K562 (cell line): ENCODE measurements around the gene TAX1BP1. TPM values are rescaled to one million over a fixed set of nuclear protein-coding genes. Genes with fewer than 3 reads are reported as not detected.
A peak's percentile ranks its signal among the peaks of the same experiment; 100 is the strongest.

Experiments used
- ARID4B ChIP-seq: sonication (generic); formaldehyde crosslinking; IDR thresholded peaks from 2 replicates; pipeline ENCODE4 v1.8.0; 2022; ENCODE audit warnings: mild to moderate bottlenecking, missing genetic modification reagents
- CC2D1A ChIP-seq: fragments of 450-650 bp; IDR thresholded peaks from 2 replicates; pipeline ENCODE4 v1.6.1; 2017; ENCODE audit warnings: mild to moderate bottlenecking
- DEAF1 ChIP-seq: fragments of 450-650 bp; formaldehyde crosslinking; IDR thresholded peaks from 2 replicates; pipeline ENCODE4 v1.4.0; 2020; ENCODE audit warnings: mild to moderate bottlenecking, moderate library complexity
- GTF2B ChIP-seq: IDR thresholded peaks from 2 replicates; pipeline ENCODE4 v1.6.1; 2011; ENCODE audit not compliant: insufficient read length; ENCODE audit errors: extremely low read depth
- ILF3 ChIP-seq: fragments of 450-650 bp; IDR thresholded peaks from 2 replicates; pipeline ENCODE4 v1.6.1; 2018; ENCODE audit warnings: antibody characterized with exemption, mild to moderate bottlenecking, moderate library complexity, borderline replicate concordance
- JUN ChIP-seq, 2 experiments: sonication (generic) in 1 of 2; formaldehyde crosslinking in 1 of 2; IDR thresholded peaks; 2 replicates each; pipeline versions ENCODE4 v1.6.1 to v1.8.0; 2012 to 2022; ENCODE audit warnings: borderline replicate concordance in 2 of 2, mild to moderate bottlenecking in 2 of 2, improper control_type of control experiment in 1 of 2, low read depth in 1 of 2, low read length in 1 of 2, missing genetic modification reagents in 1 of 2
- NCOR1 ChIP-seq: fragments of 450-650 bp; IDR thresholded peaks from 2 replicates; pipeline ENCODE4 v1.6.1; 2016; ENCODE audit warnings: mild to moderate bottlenecking, moderate library complexity
- POLR2G ChIP-seq: fragments of 200-400 bp; formaldehyde crosslinking; IDR thresholded peaks from 2 replicates; pipeline ENCODE4 v1.6.1; 2017; ENCODE audit warnings: low read depth, mild to moderate bottlenecking, antibody characterized with exemption, low read length, moderate library complexity
- RBM15 ChIP-seq: fragments of 200-400 bp; formaldehyde crosslinking; IDR thresholded peaks from 2 replicates; pipeline ENCODE4 v1.6.1; 2018; ENCODE audit warnings: mild to moderate bottlenecking, low read length, moderate library complexity; ENCODE audit not compliant: insufficient read depth
- RBM34 ChIP-seq: fragments of 200-400 bp; formaldehyde crosslinking; IDR thresholded peaks from 2 replicates; pipeline ENCODE4 v1.6.1; 2018; ENCODE audit warnings: low read length, borderline replicate concordance; ENCODE audit not compliant: insufficient read depth
- TAF7 ChIP-seq: fragments of 450-650 bp; IDR thresholded peaks from 2 replicates; pipeline ENCODE4 v1.6.1; 2016; ENCODE audit warnings: missing genetic modification characterization, missing compliant biosample characterization
- TBP ChIP-seq: optimal IDR thresholded peaks from 2 replicates; pipeline ENCODE3; 2011; ENCODE audit warnings: low read depth, low read length, improper control_type of control experiment
- ZC3H11A ChIP-seq: IDR thresholded peaks from 2 replicates; pipeline ENCODE4 v1.6.1; 2012; ENCODE audit warnings: low read depth, low read length, improper control_type of control experiment
- polyA plus RNA-seq, 8 experiments: library from polyadenylated mRNA; depleted of rRNA in 4 of 8; stranded (reverse) in 5 of 8; unstranded in 3 of 8; fragments of >200 nt; fragmentation: Nextera tagmentation in 2 of 8; fragmentation: Illumina TruSeq in 1 of 8; extraction: Ambion mirVana in 2 of 8; extraction: Trizol in 1 of 8; gene quantifications; 2 replicates each; pipeline versions ENCODE4 v1.2.1 to v1.2.3, GENCODE V29; 2011 to 2014; ENCODE audit warnings: inconsistent platforms in 1 of 8, missing spikeins in 1 of 8
- total RNA-seq, 7 experiments: library from RNA; depleted of rRNA in 6 of 7; stranded (reverse); fragments of >200 nt in 6 of 7; fragmentation: Illumina TruSeq in 2 of 7; extraction: Trizol in 2 of 7; gene quantifications; 2 replicates each; pipeline versions ENCODE4 v1.2.1 to v1.2.3, GENCODE V29; 2011 to 2021; ENCODE audit warnings: low replicate concordance in 1 of 7

TAX1BP1 gene
- total and polyA plus RNA-seq, 9 of the 15 experiments (the other 6 are each of a cell fraction or from before 2014, with no cell fraction given) = 49.0 to 119 (median 75.9) TPM

- TF ChIP-seq GTF2B (no peak), NCOR1 (no peak), POLR2G (peak; percentile 58), ILF3 (no peak), CC2D1A (no peak), ARID4B (CRISPR knock-in tag) (peak; percentile 81), TAF7 (tag) (0 out of 2 replicates have a peak, but pooled peaks have one; percentile 0), RBM34 (no peak), DEAF1 (CRISPR knock-in tag) (0 out of 2 replicates have a peak, but pooled peaks have one; percentile 16), TBP (peak; percentile 31), ZC3H11A (no peak), JUN (IDR thresholded peaks at IDR 0.05; ENCODE audit: borderline replicate concordance, low read depth, low read length) (no peak), JUN (CRISPR knock-in tag; IDR thresholded peaks at IDR 0.05; ENCODE audit: borderline replicate concordance) (no peak), RBM15 (no peak)
Measured at GRCh38 chr7:27740449-27741086, 606 bp downstream of the TAX1BP1 start (continued).
